ENCODE data around the gene MYADM. TPM values are rescaled to one million over a fixed set of nuclear protein-coding genes. Genes with fewer than 3 reads are reported as not detected.

Gene MYADM
- total and polyA plus RNA-seq, 2 donors (not counting 1 experiment from before 2014, with no cell fraction given) = 18.5 to 172 TPM

GRCh38 chr19:53900191-53900860 is 32.6 kb downstream of the MYADM start:
- 94% methylated on average over 19 of the region's 27 CpGs for WGBS (ENCODE audit: insufficient coverage)
- intact Hi-C loops (cut with micrococcal nuclease) = no loop called here
- no peaks in the 10 kb centered on the region for H3K36me3 ChIP-seq (replicated peaks in 1 of 2; ENCODE audit: control extremely low read depth in 1 of 2, control insufficient read depth in 1 of 2, extremely low read depth in 1 of 2, insufficient read depth in 2 of 2, low read length in 1 of 2)
- H3K9me3 ChIP-seq (ENCODE audit: control extremely low read depth in 1 of 3, control insufficient read depth in 2 of 3, insufficient read depth in 1 of 3, low read length in 2 of 3) = peaks cover 0 to 37% (median 0%) of the 10 kb centered on the region in 3 donors
- no peak overlapping the region for H3K4me3 ChIP-seq (ENCODE audit: control extremely low read depth in 1 of 5, extremely low read depth in 1 of 5, insufficient read depth in 1 of 5, low read depth in 2 of 5, low read length in 4 of 5)
- Mint-ChIP-seq H3K4me3 (no peak overlapping the region), H3K9me3 (ENCODE audit: insufficient read depth) (peaks cover 7% of the 10 kb centered on the region), H3K27me3 (peaks cover 51% of the 10 kb centered on the region), H3K4me1 (no peaks in the 10 kb centered on the region), H3K27ac (no peak overlapping the region)
- no peak overlapping the region for H3K27ac ChIP-seq (ENCODE audit: low read length in 2 of 2)
- no peak overlapping the region for H3K4me2 ChIP-seq (replicated peaks; ENCODE audit: low read depth, low read length, poor library complexity, severe bottlenecking)
- ATAC-seq (ENCODE audit: low read depth) (no peak), DNase-seq (no peak)
- no peaks in the 10 kb centered on the region for H3K79me2 ChIP-seq (ENCODE audit: control insufficient read depth, insufficient read depth, low read length)
- H3K9ac ChIP-seq (ENCODE audit: low read length) = no peak overlapping the region
- TF ChIP-seq CTCF (IDR thresholded peaks at IDR 0.05) (no peak), EZH2 (IDR thresholded peaks at IDR 0.05; ENCODE audit: borderline replicate concordance, insufficient read depth, low read depth, low read length, poor library complexity, severe bottlenecking) (no peak)
- H2AFZ ChIP-seq (ENCODE audit: insufficient read depth, low read depth, low read length, poor library complexity, severe bottlenecking) = no peak overlapping the region
- peaks cover 0 to 5% of the 10 kb centered on the region in 2 donors for H3K4me1 ChIP-seq (ENCODE audit: control insufficient read depth in 2 of 2, insufficient read depth in 2 of 2, low read length in 2 of 2)
- ChIA-PET CTCF (no interaction called here), POLR2A (no interaction called here)
- peaks cover 0 to 23% (median 10%) of the 10 kb centered on the region in 4 experiments for H3K27me3 ChIP-seq (replicated peaks in 1 of 4; ENCODE audit: control extremely low read depth in 1 of 4, control insufficient read depth in 3 of 4, insufficient read depth in 4 of 4, low read length in 3 of 4)
- H4K20me1 ChIP-seq (ENCODE audit: control insufficient read depth, insufficient read depth, low read length, poor library complexity, severe bottlenecking) = no peaks in the 10 kb centered on the region

- ATAC-seq (ENCODE audit: low read depth) (no peak), DNase-seq (peak; percentile 66)
- no peaks in the 10 kb centered on the region for H3K36me3 ChIP-seq (replicated peaks in 1 of 2; ENCODE audit: control extremely low read depth in 1 of 2, control insufficient read depth in 1 of 2, extremely low read depth in 1 of 2, insufficient read depth in 2 of 2, low read length in 1 of 2)
- H3K27ac Mint-ChIP-seq = peak overlapping the region; percentile 41
- no peaks in the 10 kb centered on the region for H4K20me1 ChIP-seq (ENCODE audit: control insufficient read depth, insufficient read depth, low read length, poor library complexity, severe bottlenecking)
- H3K9me3 ChIP-seq (ENCODE audit: control extremely low read depth in 1 of 3, control insufficient read depth in 2 of 3, insufficient read depth in 1 of 3, low read length in 2 of 3) = peaks cover 0 to 55% (median 0%) of the 10 kb centered on the region in 3 donors
- peaks cover 0 to 34% (median 19%) of the 10 kb centered on the region in 4 experiments for H3K27me3 ChIP-seq (replicated peaks in 1 of 4; ENCODE audit: control extremely low read depth in 1 of 4, control insufficient read depth in 3 of 4, insufficient read depth in 4 of 4, low read length in 3 of 4)
- POLR2A ChIA-PET = no interaction called here
- TF ChIP-seq EZH2 (IDR thresholded peaks at IDR 0.05; ENCODE audit: borderline replicate concordance, insufficient read depth, low read depth, low read length, poor library complexity, severe bottlenecking) = no peak
- TF ChIP-seq CTCF (IDR thresholded peaks at IDR 0.05) = no peak
- H3K27ac ChIP-seq (ENCODE audit: low read length in 2 of 2) = no peak overlapping the region
- CTCF ChIA-PET = interaction anchor here (1.2 kb wide), 1 partner anchor 17 kb away, joined by 3 read pairs; no protein-coding TSS in a partner anchor
- no peak overlapping the region for H3K4me3 ChIP-seq (ENCODE audit: control extremely low read depth in 1 of 5, extremely low read depth in 1 of 5, insufficient read depth in 1 of 5, low read depth in 2 of 5, low read length in 4 of 5)
- no peak overlapping the region for H2AFZ ChIP-seq (ENCODE audit: insufficient read depth, low read depth, low read length, poor library complexity, severe bottlenecking)
- 47% methylated on average over 3 of the region's 4 CpGs for WGBS (ENCODE audit: insufficient coverage)
- H3K4me1 ChIP-seq (ENCODE audit: control insufficient read depth in 2 of 2, insufficient read depth in 2 of 2, low read length in 2 of 2) = peaks cover 13 to 18% of the 10 kb centered on the region in 2 donors
- H3K27me3 Mint-ChIP-seq = peaks cover 60% of the 10 kb centered on the region
- peaks cover 7% of the 10 kb centered on the region for H3K9me3 Mint-ChIP-seq (ENCODE audit: insufficient read depth)
- no peak overlapping the region for H3K4me3 Mint-ChIP-seq
- H3K4me2 ChIP-seq (replicated peaks; ENCODE audit: low read depth, low read length, poor library complexity, severe bottlenecking) = no peak overlapping the region
- H3K79me2 ChIP-seq (ENCODE audit: control insufficient read depth, insufficient read depth, low read length) = no peaks in the 10 kb centered on the region
- peaks cover 13% of the 10 kb centered on the region for H3K4me1 Mint-ChIP-seq
- intact Hi-C loops (cut with micrococcal nuclease) = no loop called here
- H3K9ac ChIP-seq (ENCODE audit: low read length) = no peak overlapping the region
Observed at GRCh38 chr19:53903055-53903680, 35.5 kb downstream of the MYADM start.

Measured in B cell (primary cell).